ENCODE results near the gene OGFOD2. TPM values are rescaled to one million over a fixed set of nuclear protein-coding genes. Genes with fewer than 3 reads are reported as not detected.
A peak's percentile ranks its signal among the peaks of the same experiment; 100 is the strongest.

Gene OGFOD2
- total RNA-seq, 1 donor from 2014 or later, result 15.0 TPM

DNA sequence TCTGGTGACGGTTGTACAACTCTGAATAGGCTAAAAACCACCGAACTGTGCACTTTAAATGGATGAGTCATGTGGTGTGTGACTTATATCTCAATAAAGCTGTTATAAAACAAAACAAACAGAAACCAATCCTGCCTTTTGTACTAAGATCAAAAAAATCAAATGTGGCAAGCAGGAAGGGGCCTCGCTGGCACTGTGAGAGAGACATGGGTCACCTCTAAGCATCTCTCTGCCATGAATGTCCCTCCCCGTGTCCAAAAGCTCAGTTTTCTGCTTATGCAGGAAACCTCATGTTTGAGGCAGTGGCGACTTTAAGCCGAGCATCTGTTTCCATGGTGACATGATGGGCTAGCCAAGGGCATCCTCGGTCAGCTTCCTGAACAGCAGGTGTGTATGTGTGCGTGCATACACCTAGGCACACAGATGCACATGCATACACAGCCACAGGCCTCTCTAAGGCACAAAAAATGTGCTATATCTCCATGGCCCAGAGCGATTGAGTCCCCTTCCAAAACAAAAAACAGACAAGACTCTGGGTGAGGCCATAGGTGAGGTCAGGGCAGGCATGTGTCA is 49.9 kb downstream of the OGFOD2 start:
- TF ChIP-seq CTCF (IDR thresholded peaks at IDR 0.05; ENCODE audit: insufficient read depth, low read length, severe bottlenecking), result no peak
- Histone ChIP-seq H3K4me3 (ENCODE audit: low read depth, low read length) (no peak overlapping the region), H3K27me3 (ENCODE audit: control insufficient read depth, insufficient read depth, low read length) (no peaks in the 10 kb centered on the region), H3K36me3 (ENCODE audit: control insufficient read depth, insufficient read depth, low read length) (peaks cover 2% of the 10 kb centered on the region)
- DNase-seq (ENCODE audit: low read depth), result peak; percentile 50
- no peak for FAIRE-seq

GRCh38 chr12:123026094-123026853 is 51.2 kb downstream of the OGFOD2 start:
- peaks cover 2% of the 10 kb centered on the region for H3K36me3 ChIP-seq (ENCODE audit: control insufficient read depth, insufficient read depth, low read length)
- FAIRE-seq, result no peak
- H3K4me3 ChIP-seq (ENCODE audit: low read depth, low read length), result no peak overlapping the region
- TF ChIP-seq CTCF (IDR thresholded peaks at IDR 0.05; ENCODE audit: insufficient read depth, low read length, severe bottlenecking), result no peak
- no peak for DNase-seq (ENCODE audit: low read depth)
- no peaks in the 10 kb centered on the region for H3K27me3 ChIP-seq (ENCODE audit: control insufficient read depth, insufficient read depth, low read length)

DNA sequence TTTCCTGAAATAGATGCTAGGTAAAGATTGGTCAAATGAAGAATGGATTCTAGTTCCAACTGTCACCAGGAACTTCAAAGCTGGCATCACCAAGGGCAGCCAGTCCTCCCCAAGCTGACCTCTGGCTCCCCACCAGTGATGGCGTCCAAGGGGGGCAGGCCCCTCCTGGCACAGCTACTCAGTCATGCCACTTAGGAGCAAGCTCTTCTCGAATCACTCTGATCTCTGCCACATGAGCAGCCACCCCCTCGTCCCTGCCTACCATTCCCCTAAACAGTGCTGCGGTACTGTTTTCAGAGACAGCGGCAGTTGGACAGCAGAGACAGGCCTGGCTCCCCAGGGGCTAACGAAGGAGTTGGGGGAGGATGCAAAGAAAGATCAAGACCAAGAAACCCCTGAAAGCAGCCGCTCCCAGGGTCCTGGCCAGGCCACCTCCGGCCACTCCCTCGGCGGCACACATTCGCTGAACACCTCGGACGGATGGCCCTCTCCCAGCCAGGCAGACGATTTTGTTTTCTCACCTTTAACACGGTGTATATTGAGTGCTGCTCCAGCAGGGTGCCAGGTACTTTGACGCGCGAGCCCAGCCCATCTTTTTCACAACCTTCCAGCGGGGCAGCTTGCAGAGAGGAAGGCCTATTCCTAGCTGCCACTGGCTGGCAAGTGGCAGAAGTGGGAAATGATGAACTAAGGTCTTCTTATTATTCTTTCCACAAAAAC is 52.8 kb downstream of the OGFOD2 start:
- DNase-seq (ENCODE audit: low read depth) (no peak), FAIRE-seq (no peak)
- TF ChIP-seq CTCF (IDR thresholded peaks at IDR 0.05; ENCODE audit: insufficient read depth, low read length, severe bottlenecking), result no peak
- H3K36me3 ChIP-seq (ENCODE audit: control insufficient read depth, insufficient read depth, low read length), result peaks cover 3% of the 10 kb centered on the region
- H3K4me3 ChIP-seq (ENCODE audit: low read depth, low read length), result no peak overlapping the region
- H3K27me3 ChIP-seq (ENCODE audit: control insufficient read depth, insufficient read depth, low read length), result no peaks in the 10 kb centered on the region

DNA sequence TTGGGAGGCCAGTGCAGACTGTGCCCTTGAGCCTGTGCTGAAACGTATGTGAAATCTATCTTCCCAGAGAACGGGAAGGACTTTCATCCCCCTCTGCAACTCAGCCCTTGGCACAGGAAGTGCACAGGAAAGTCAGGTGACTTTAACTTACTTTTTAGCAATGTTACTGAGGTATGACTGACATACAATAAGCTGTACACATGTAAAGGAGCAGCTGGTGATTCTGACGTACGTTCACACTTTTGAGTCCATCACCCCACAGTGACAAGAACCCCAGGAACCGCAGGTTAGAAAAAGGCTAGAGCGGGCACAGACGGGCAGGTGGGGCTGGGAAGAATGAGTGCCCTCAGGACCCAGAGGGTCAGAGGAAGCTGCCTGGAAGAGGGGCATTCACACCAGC is 53.4 kb downstream of the OGFOD2 start:
- H3K4me3 ChIP-seq (ENCODE audit: low read depth, low read length), result no peak overlapping the region
- TF ChIP-seq CTCF (IDR thresholded peaks at IDR 0.05; ENCODE audit: insufficient read depth, low read length, severe bottlenecking), result no peak
- H3K36me3 ChIP-seq (ENCODE audit: control insufficient read depth, insufficient read depth, low read length), result peaks cover 6% of the 10 kb centered on the region
- no peaks in the 10 kb centered on the region for H3K27me3 ChIP-seq (ENCODE audit: control insufficient read depth, insufficient read depth, low read length)
- DNase-seq (ENCODE audit: low read depth), result no peak
- FAIRE-seq, result no peak

GRCh38 chr12:123029550-123029949 is 54.5 kb downstream of the OGFOD2 start:
- TF ChIP-seq CTCF (IDR thresholded peaks at IDR 0.05; ENCODE audit: insufficient read depth, low read length, severe bottlenecking), result no peak
- no peak for FAIRE-seq
- H3K27me3 ChIP-seq (ENCODE audit: control insufficient read depth, insufficient read depth, low read length), result no peaks in the 10 kb centered on the region
- no peak overlapping the region for H3K4me3 ChIP-seq (ENCODE audit: low read depth, low read length)
- no peak for DNase-seq (ENCODE audit: low read depth)
- H3K36me3 ChIP-seq (ENCODE audit: control insufficient read depth, insufficient read depth, low read length), result peaks cover 8% of the 10 kb centered on the region

Other genes with a start within 250 kb of the OGFOD2 start
- gene HCAR1, start 244.4 kb upstream of the OGFOD2 start, total RNA-seq, result under 0.01 and 0.13 TPM in 2 replicates
- 35.3 and 49.7 TPM in 2 replicates for gene DENR, start 222.4 kb upstream of the OGFOD2 start, total RNA-seq
- 0.79 and 1.2 TPM in 2 replicates for gene CCDC62, start 200.7 kb upstream of the OGFOD2 start, total RNA-seq
- gene HIP1R, start 139.8 kb upstream of the OGFOD2 start, total RNA-seq, result 36.1 TPM in 2 replicates
- gene VPS37B, start 79.1 kb upstream of the OGFOD2 start, total RNA-seq, result 22.7 and 25.0 TPM in 2 replicates
- 2.3 and 3.4 TPM in 2 replicates for gene ABCB9, start 8.8 kb upstream of the OGFOD2 start, total RNA-seq
- 158 and 237 TPM in 2 replicates for gene ARL6IP4, start 5.4 kb downstream of the OGFOD2 start, total RNA-seq
- gene PITPNM2, start 175.8 kb downstream of the OGFOD2 start, total RNA-seq, result 2.4 and 2.9 TPM in 2 replicates

Data from bronchial epithelial cell (primary cell).